Psoas muscle (tissue), 8 donors: ENCODE data around the gene SDK2. TPM values are rescaled to one million over a fixed set of nuclear protein-coding genes. Genes with fewer than 3 reads are reported as not detected.

Experiments
- ATAC-seq, 4 donors: fragments of 200-7000 bp; cut with Tn5 transposase; one replicate each; pipeline ENCODE4 v1.9.1; 2020; ENCODE audit warnings: moderate library complexity in 3 of 4, mild to moderate bottlenecking in 2 of 4
- DNase-seq, 2 donors: peaks; one replicate each; pipeline ENCODE4 v3.0.0-alpha.2; 2020
- H3K27ac ChIP-seq: fragments of 200-600 bp; one replicate; pipeline ENCODE4 v1.8.0; 2022
- H3K27me3 ChIP-seq, 3 donors: fragments of 200-600 bp in 1 of 3; one replicate each; pipeline versions ENCODE4 v1.6.1 to v1.8.0; 2013 to 2022; ENCODE audit warnings: low read length in 2 of 3, mild to moderate bottlenecking in 2 of 3, moderate library complexity in 1 of 3; ENCODE audit not compliant: insufficient read depth in 3 of 3
- H3K36me3 ChIP-seq, 2 donors: fragments of 200-600 bp in 1 of 2; one replicate each; pipeline versions ENCODE4 v1.6.1 to v1.8.0; 2013 to 2022; ENCODE audit warnings: low read depth in 1 of 2, mild to moderate bottlenecking in 1 of 2, moderate library complexity in 1 of 2; ENCODE audit not compliant: insufficient read depth in 1 of 2
- H3K4me1 ChIP-seq: fragments of 200-600 bp; one replicate; pipeline ENCODE4 v1.8.0; 2022
- H3K4me3 ChIP-seq: fragments of 200-600 bp; one replicate; pipeline ENCODE4 v1.8.0; 2022; ENCODE audit warnings: mild to moderate bottlenecking
- H3K9me3 ChIP-seq: fragments of 200-600 bp; one replicate; pipeline ENCODE4 v1.8.0; 2022
- CTCF ChIP-seq: fragments of 200-600 bp; IDR thresholded peaks from one replicate; pipeline ENCODE4 v1.8.0; 2022; ENCODE audit warnings: antibody characterized with exemption
- WGBS, 3 donors: extraction: QIAGEN DNeasy Blood & Tissue Kit; methylation state at CpG; one replicate each; pipeline versions ENCODE4 v1.1.6 to v1.1.7; 2013; 5-methylcytosine and 5-hydroxymethylcytosine counted together
- intact Hi-C, 2 donors: fragments of 100-400 bp; cut with DNase I; formaldehyde crosslinking; loops; one replicate each; pipeline versions ENCODE4 v1.11.0 to v1.14.2; 2022
- polyA plus RNA-seq, 3 donors: library from polyadenylated mRNA; stranded (reverse); fragments of 200-250 nt; gene quantifications; one replicate each; pipeline ENCODE4 v1.2.3, GENCODE V29; 2013
- total RNA-seq, 4 donors: library from RNA; stranded (reverse); fragmentation: NEBNext Ultra II Directional in 2 of 4; extraction: Animal tissue kit (Norgen Biotek cat#: 25700) in 2 of 4; gene quantifications; one replicate each; pipeline versions ENCODE4 v1.2.1 to v1.2.4, GENCODE V29; 2021 to 2023
- donor health status: healthy with polysubstance abuse.
- donor health status: DM: no; HTN: no; CAD: no; lungs with moderate emphysema.
- donor health status: Bipolar disorder and iron deficiency.
- donor health status: healthy.
- donor health status: DM: yes; HTN: yes; CAD: no.
- donor health status: DM: no; HTN: no; CAD: no.
- donor health status: DM: no; HTN: no; CAD: no.
- donor health status: DM: yes; HTN: yes; CAD: no.

SDK2 gene
- total and polyA plus RNA-seq, 7 donors, result 0.04 to 2.8 (median 0.24) TPM

GRCh38 chr17:73625006-73625405 is 19.2 kb downstream of the SDK2 start:
- no peak for TF ChIP-seq CTCF
- no peaks in the 10 kb centered on the region for H3K27me3 ChIP-seq
- no peaks in the 10 kb centered on the region for H3K9me3 ChIP-seq
- no peak overlapping the region for H3K27ac ChIP-seq
- no peak overlapping the region for H3K4me3 ChIP-seq
- DNase-seq (no peak), ATAC-seq (no peak)
- 90 to 95% (median 90%) methylated on average over 7 of the region's 7 CpGs for WGBS, 3 donors
- H3K36me3 ChIP-seq, result no peaks in the 10 kb centered on the region
- intact Hi-C loops, result no loop called here
- H3K4me1 ChIP-seq, result peaks cover 5% of the 10 kb centered on the region

GRCh38 chr17:73624496-73624988 is 19.7 kb downstream of the SDK2 start:
- Histone ChIP-seq H3K4me3 (no peak overlapping the region), H3K4me1 (peaks cover 5% of the 10 kb centered on the region), H3K27ac (no peak overlapping the region), H3K9me3 (no peaks in the 10 kb centered on the region), H3K27me3 (no peaks in the 10 kb centered on the region), H3K36me3 (no peaks in the 10 kb centered on the region)
- DNase-seq, result no peak
- intact Hi-C loops, result no loop called here
- TF ChIP-seq CTCF, result no peak
- WGBS, 3 donors, result 90 to 93% (median 91%) methylated on average over 7 of the region's 7 CpGs
- no peak for ATAC-seq

- Histone ChIP-seq H3K4me1 (peaks cover 5% of the 10 kb centered on the region), H3K27me3 (no peaks in the 10 kb centered on the region), H3K36me3 (no peaks in the 10 kb centered on the region), H3K27ac (no peak overlapping the region), H3K4me3 (no peak overlapping the region), H3K9me3 (no peaks in the 10 kb centered on the region)
- intact Hi-C loops, result no loop called here
- DNase-seq, result no peak
- no peak for ATAC-seq
- no peak for TF ChIP-seq CTCF
- 43 to 65% (median 61%) methylated on average over 3 of the region's 3 CpGs for WGBS, 3 donors
Measured at GRCh38 chr17:73623818-73624217, 20.4 kb downstream of the SDK2 start.

- no peak for ATAC-seq
- DNase-seq, result no peak
- TF ChIP-seq CTCF, result no peak
- no peaks in the 10 kb centered on the region for H3K27me3 ChIP-seq
- H3K27ac ChIP-seq, result no peak overlapping the region
- no peaks in the 10 kb centered on the region for H3K36me3 ChIP-seq
- no peak overlapping the region for H3K4me3 ChIP-seq
- intact Hi-C loops, result no loop called here
- WGBS, 3 donors, result 70 to 88% (median 86%) methylated on average over 2 of the region's 2 CpGs
- no peaks in the 10 kb centered on the region for H3K9me3 ChIP-seq
- H3K4me1 ChIP-seq, result peaks cover 5% of the 10 kb centered on the region
Measured at GRCh38 chr17:73623247-73623646, 21.0 kb downstream of the SDK2 start.

- DNase-seq (no peak), ATAC-seq (no peak)
- 91 to 94% (median 93%) methylated on average over 3 of the region's 3 CpGs for WGBS, 3 donors
- no peaks in the 10 kb centered on the region for H3K36me3 ChIP-seq
- H3K4me1 ChIP-seq, result peaks cover 5% of the 10 kb centered on the region
- intact Hi-C loops, result no loop called here
- no peak overlapping the region for H3K4me3 ChIP-seq
- no peak overlapping the region for H3K27ac ChIP-seq
- H3K27me3 ChIP-seq, result peaks cover 0 to 5% (median 0%) of the 10 kb centered on the region in 3 donors
- no peaks in the 10 kb centered on the region for H3K9me3 ChIP-seq
- TF ChIP-seq CTCF, result no peak
Measured at GRCh38 chr17:73622381-73622780, 21.9 kb downstream of the SDK2 start.
